Ishikawa (cell line): ENCODE results near the gene NFX1.

ENCODE experiments used
- CEBPB ChIP-seq: IDR thresholded peaks from 2 replicates; pipeline ENCODE4 v1.6.1; 2012
- CREB1 ChIP-seq: IDR thresholded peaks from 2 replicates; pipeline ENCODE4 v1.6.1; 2012; ENCODE audit warnings: low read depth
- EGR1 ChIP-seq: IDR thresholded peaks from 2 replicates; pipeline ENCODE4 v1.6.1; 2012
- EP300 ChIP-seq: IDR thresholded peaks from 2 replicates; pipeline ENCODE4 v1.6.1; 2012; ENCODE audit warnings: borderline replicate concordance
- FOXM1 ChIP-seq: IDR thresholded peaks from 2 replicates; pipeline ENCODE4 v1.6.1; 2012; ENCODE audit warnings: low read depth, borderline replicate concordance
- MAX ChIP-seq: IDR thresholded peaks from 2 replicates; pipeline ENCODE4 v1.6.1; 2012
- NFIC ChIP-seq: IDR thresholded peaks from 2 replicates; pipeline ENCODE4 v1.6.1; 2012
- RAD21 ChIP-seq: IDR thresholded peaks from 2 replicates; pipeline ENCODE4 v1.6.1; 2012; ENCODE audit warnings: low read depth
- REST ChIP-seq: IDR thresholded peaks from 2 replicates; pipeline ENCODE4 v1.6.1; 2012; ENCODE audit warnings: low read depth, mild to moderate bottlenecking
- TAF1 ChIP-seq: IDR thresholded peaks from 2 replicates; pipeline ENCODE4 v1.6.1; 2012; ENCODE audit warnings: low read depth, mild to moderate bottlenecking
- TCF12 ChIP-seq: IDR thresholded peaks from 2 replicates; pipeline ENCODE4 v1.6.1; 2012; ENCODE audit warnings: low read depth
- TEAD4 ChIP-seq: IDR thresholded peaks from 2 replicates; pipeline ENCODE4 v1.6.1; 2012
- USF1 ChIP-seq: IDR thresholded peaks from 2 replicates; pipeline ENCODE4 v1.6.1; 2012
- YY1 ChIP-seq: IDR thresholded peaks from 2 replicates; pipeline ENCODE4 v1.6.1; 2012; ENCODE audit warnings: low read depth
- ZBTB7A ChIP-seq: IDR thresholded peaks from 2 replicates; pipeline ENCODE4 v1.6.1; 2012; ENCODE audit warnings: low read depth

NFX1 gene

GRCh38 chr9:33291901-33292300 is 1.6 kb downstream of the NFX1 start:
- TF ChIP-seq FOXM1 (no peak), YY1 (no peak)

GRCh38 chr9:33293782-33294181 is 3.5 kb downstream of the NFX1 start:
- no peak for TF ChIP-seq FOXM1
- no peak for TF ChIP-seq REST
- TF ChIP-seq TEAD4, result no peak
- no peak for TF ChIP-seq EP300
- no peak for TF ChIP-seq EGR1
- no peak for TF ChIP-seq TCF12
- no peak for TF ChIP-seq NFIC
- TF ChIP-seq USF1, result no peak
- no peak for TF ChIP-seq RAD21
- TF ChIP-seq CEBPB, result no peak
- no peak for TF ChIP-seq CREB1
- TF ChIP-seq MAX, result no peak
- TF ChIP-seq YY1, result no peak
- no peak for TF ChIP-seq ZBTB7A

GRCh38 chr9:33294670-33295432 is 4.5 kb downstream of the NFX1 start:
- no peak for TF ChIP-seq ZBTB7A
- TF ChIP-seq EP300, result no peak
- no peak for TF ChIP-seq YY1
- TF ChIP-seq TCF12, result no peak
- no peak for TF ChIP-seq NFIC

- TF ChIP-seq NFIC (no peak), MAX (no peak), EP300 (no peak), CREB1 (no peak), FOXM1 (no peak), TCF12 (no peak), ZBTB7A (no peak), USF1 (no peak), EGR1 (no peak), RAD21 (no peak), YY1 (no peak)
Observed at GRCh38 chr9:33295571-33295970, 5.3 kb downstream of the NFX1 start.

- no peak for TF ChIP-seq RAD21
Observed at GRCh38 chr9:33297432-33297831, 7.1 kb downstream of the NFX1 start.

GRCh38 chr9:33300546-33300945 is 10.2 kb downstream of the NFX1 start:
- TF ChIP-seq ZBTB7A (no peak), CREB1 (no peak), NFIC (no peak), EP300 (no peak), YY1 (no peak), CEBPB (no peak), TAF1 (no peak), REST (no peak), EGR1 (no peak), RAD21 (no peak)
